SK-N-MC (cell line): ENCODE measurements around the gene TWSG1.

Experiments used
- EZH2 ChIP-seq: fragments of 200-600 bp; sonication (generic); IDR thresholded peaks from one replicate; pipeline ENCODE4 v1.6.1; 2017; ENCODE audit warnings: antibody characterized with exemption
- FOXP2 ChIP-seq: optimal IDR thresholded peaks from 2 replicates; pipeline ENCODE3; 2011; ENCODE audit warnings: mild to moderate bottlenecking, moderate library complexity; ENCODE audit not compliant: insufficient read depth; ENCODE audit errors: extremely low read length, control extremely low read depth
- POLR2AphosphoS5 ChIP-seq: IDR thresholded peaks from 2 replicates; pipeline ENCODE4 v1.6.1; 2012; ENCODE audit warnings: mild to moderate bottlenecking, low read depth, low read length, borderline replicate concordance

- TF ChIP-seq POLR2AphosphoS5 (no peak), EZH2 (no peak), FOXP2 (no peak)
Observed at GRCh38 chr18:9362869-9363268, 28.3 kb downstream of the TWSG1 start.
